HL-60 (cell line): ENCODE data around the gene FMOD.

Experiments used
- GABPA ChIP-seq: IDR thresholded peaks from 2 replicates; pipeline ENCODE4 v1.6.1; 2012; ENCODE audit warnings: low read depth
- POLR2AphosphoS5 ChIP-seq: IDR thresholded peaks from 2 replicates; pipeline ENCODE4 v1.6.1; 2012; ENCODE audit warnings: low read depth

DNA sequence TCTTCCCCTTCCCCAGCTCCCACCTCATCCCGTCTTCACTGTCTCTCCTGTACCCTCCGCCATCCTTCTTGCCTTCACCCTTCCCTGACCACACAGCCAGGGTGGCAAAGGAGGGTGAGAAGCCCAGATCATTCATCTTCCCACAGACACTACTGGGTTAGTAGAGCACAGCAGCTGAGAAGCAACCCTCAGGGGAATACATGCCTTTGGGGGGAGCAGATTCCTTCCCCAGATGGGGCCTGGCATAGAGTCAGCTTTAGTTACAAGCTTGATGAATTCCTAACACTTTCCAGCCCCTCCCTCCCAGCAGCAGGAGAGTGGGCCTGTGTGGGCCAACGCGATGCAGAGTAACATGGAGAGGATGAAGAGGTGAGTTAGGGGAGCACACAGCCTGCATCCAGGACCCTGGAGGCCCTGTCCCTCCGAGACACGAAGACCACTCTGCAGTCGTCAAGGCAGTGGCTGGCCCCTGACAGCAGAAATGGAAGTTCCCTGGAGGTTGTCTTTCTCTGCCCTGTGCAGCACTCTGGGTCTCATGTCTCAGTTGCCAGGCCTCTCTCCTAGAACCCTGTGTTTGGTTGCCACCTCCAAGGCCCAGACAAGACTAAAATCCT is 54.4 kb downstream of the FMOD start:
- TF ChIP-seq POLR2AphosphoS5 (no peak), GABPA (no peak)
